ENCODE data around the gene CNTNAP3.
"Not testable (repeated sequence)": the region's sequence is repeated elsewhere in the genome, so short reads cannot be mapped to it uniquely, and the experiment has no call there.

DNA sequence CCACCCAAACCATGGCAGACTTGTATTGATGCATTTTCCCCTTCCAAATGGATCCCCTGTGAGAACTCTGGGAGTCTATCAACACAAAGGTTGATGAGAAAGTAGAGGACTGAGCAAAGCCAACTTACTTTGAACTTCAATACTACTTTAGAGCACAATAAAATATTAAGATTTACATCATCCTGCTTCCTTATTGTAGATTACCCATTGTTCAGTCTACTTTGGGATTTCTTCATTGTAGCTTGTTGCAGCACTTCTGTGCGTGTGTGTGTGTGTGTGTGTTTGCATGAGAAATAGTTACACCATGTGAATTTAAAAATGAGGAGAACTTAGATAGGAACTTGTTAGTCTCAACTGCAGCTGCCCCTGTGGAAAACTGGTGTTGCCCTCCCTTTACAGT is 72.0 kb downstream of the CNTNAP3 start:
- not testable (repeated sequence) for TF ChIP-seq EZH2 (IDR thresholded peaks at IDR 0.05; ENCODE audit: insufficient read depth, poor library complexity, severe bottlenecking); EZH2phosphoT487 (IDR thresholded peaks at IDR 0.05; ENCODE audit: insufficient read depth, low read depth)
